GM12878 (cell line): ENCODE measurements around the gene RAMACL. TPM values are rescaled to one million over a fixed set of nuclear protein-coding genes. Genes with fewer than 3 reads are reported as not detected.

ENCODE experiments used
- ATAC-seq: fragments of 200-7000 bp; cut with Tn5 transposase; 3 replicates; pipeline ENCODE4 v1.9.1; 2020; ENCODE audit warnings: mild to moderate bottlenecking, moderate library complexity
- BruUV-seq: library from RNA; stranded (reverse); fragments of 400-500 nt; replicated peaks from 2 replicates; lab custom pipeline; 2021; lab: Mats Ljungman, UMichigan
- CTCF ChIA-PET: fragments of 300-600 bp; sonication (Branson Sonifier 250); formaldehyde crosslinking; extraction: SDS; loops from one replicate; lab custom pipeline; 2021; ENCODE audit warnings: inconsistent platforms; lab: Yijun Ruan, JAX
- POLR2A ChIA-PET: fragments of 350-600 bp; formaldehyde crosslinking; extraction: SDS; loops from one replicate; lab custom pipeline; 2021; ENCODE audit warnings: inconsistent platforms; lab: Charles Lee
- RAD21 ChIA-PET: fragments of 300-600 bp; sonication (Branson Sonifier 250); formaldehyde crosslinking; loops from one replicate; lab custom pipeline; 2023; ENCODE audit warnings: antibody characterized with exemption; ENCODE audit not compliant: unreplicated experiment; lab: Charles Lee
- SMC1A ChIA-PET: fragments of 300-600 bp; sonication (Branson Sonifier 250); formaldehyde crosslinking; loops from one replicate; lab custom pipeline; 2023; ENCODE audit not compliant: unreplicated experiment, uncharacterized antibody; lab: Charles Lee
- DNase-seq: peaks from one replicate; pipeline ENCODE4 v3.0.0-alpha.2; 2011; ENCODE audit warnings: low read depth, low spot score
- FAIRE-seq: peaks from 3 replicates; lab custom pipeline; 2011; peaks lifted over from hg19 to GRCh38; lab: Jason Lieb, UNC
- H2AFZ ChIP-seq: 2 replicates; pipeline ENCODE4 v1.6.0; 2011; ENCODE audit warnings: low read depth, low read length, control low read depth; ENCODE audit not compliant: control insufficient read depth
- H3K27ac ChIP-seq: 2 replicates; pipeline ENCODE4 v1.5.1; 2011; ENCODE audit warnings: control low read depth; ENCODE audit not compliant: control insufficient read depth, insufficient read depth
- H3K27me3 ChIP-seq, 2 experiments: replicated peaks in 1 of 2; 2 replicates each; pipeline versions ENCODE4 v1.6.0 to v1.6.1; 2011; ENCODE audit warnings: low read length in 1 of 2; ENCODE audit not compliant: control insufficient read depth in 2 of 2, insufficient read depth in 2 of 2
- H3K36me3 ChIP-seq, 2 experiments: 2 replicates each; pipeline ENCODE4 v1.5.1; 2011; ENCODE audit warnings: low read length in 1 of 2; ENCODE audit not compliant: control insufficient read depth in 2 of 2, insufficient read depth in 2 of 2
- H3K4me1 ChIP-seq: 2 replicates; pipeline ENCODE4 v1.6.1; 2011; ENCODE audit warnings: mild to moderate bottlenecking, low read length, moderate library complexity, mixed read lengths; ENCODE audit not compliant: control insufficient read depth, insufficient read depth
- H3K4me2 ChIP-seq: 2 replicates; pipeline ENCODE4 v1.6.0; 2011; ENCODE audit warnings: control low read depth; ENCODE audit not compliant: control insufficient read depth, insufficient read depth
- H3K4me3 ChIP-seq: fragments of 200-600 bp; sonication (generic); 2 replicates; pipeline ENCODE4 v1.5.1; 2016
- H3K79me2 ChIP-seq: 2 replicates; pipeline ENCODE4 v1.6.0; 2011; ENCODE audit warnings: low read length; ENCODE audit not compliant: control insufficient read depth, insufficient read depth
- H3K9ac ChIP-seq: 2 replicates; pipeline ENCODE4 v1.8.0; 2011; ENCODE audit warnings: low read length, control low read depth, mixed read lengths; ENCODE audit not compliant: control insufficient read depth, insufficient read depth
- H3K9me3 ChIP-seq: replicated peaks from 3 replicates; pipeline ENCODE4 v1.5.1; 2011; ENCODE audit warnings: mild to moderate bottlenecking, low read length; ENCODE audit not compliant: control insufficient read depth, insufficient read depth
- H4K20me1 ChIP-seq: 2 replicates; pipeline ENCODE4 v1.6.0; 2011; ENCODE audit not compliant: control insufficient read depth, insufficient read depth
- BHLHE40 ChIP-seq, 2 experiments: fragments of 450-650 bp in 1 of 2; IDR thresholded peaks; 2 replicates each; pipeline ENCODE4 v1.6.1; 2011 to 2017; ENCODE audit warnings: low read depth in 2 of 2, borderline replicate concordance in 1 of 2, improper control_type of control experiment in 1 of 2, low read length in 1 of 2, mild to moderate bottlenecking in 1 of 2
- CHD1 ChIP-seq: IDR thresholded peaks from 2 replicates; pipeline ENCODE4 v1.6.1; 2012; ENCODE audit warnings: low read depth, low read length, improper control_type of control experiment
- EZH2 ChIP-seq: IDR thresholded peaks from 2 replicates; pipeline ENCODE4 v1.6.1; 2012; ENCODE audit warnings: low read depth, mild to moderate bottlenecking, control low read depth, inconsistent platforms, low read length, borderline replicate concordance; ENCODE audit not compliant: control insufficient read depth
- HDAC6 ChIP-seq: fragments of 200-600 bp; sonication (generic); IDR thresholded peaks from one replicate; pipeline ENCODE4 v1.8.0; 2017; ENCODE audit warnings: antibody characterized with exemption; ENCODE audit not compliant: unreplicated experiment
- RFX5 ChIP-seq: IDR thresholded peaks from 2 replicates; pipeline ENCODE4 v1.6.1; 2011; ENCODE audit warnings: low read depth, low read length, improper control_type of control experiment
- SIX5 ChIP-seq: IDR thresholded peaks from 2 replicates; pipeline ENCODE4 v1.6.1; 2011; ENCODE audit warnings: mild to moderate bottlenecking, low read depth, low read length, moderate library complexity; ENCODE audit not compliant: severe bottlenecking
- SRF ChIP-seq, 2 experiments: IDR thresholded peaks; 2 replicates each; pipeline ENCODE4 v1.6.1; 2011; ENCODE audit warnings: low read depth in 2 of 2, low read length in 2 of 2, mild to moderate bottlenecking in 1 of 2, moderate library complexity in 1 of 2
- ZZZ3 ChIP-seq: IDR thresholded peaks from 2 replicates; pipeline ENCODE4 v1.6.1; 2011; ENCODE audit warnings: low read depth; ENCODE audit not compliant: control insufficient read depth, insufficient read length
- WGBS: methylation state at CpG from one replicate; pipeline ENCODE4 v1.1.6; 2016; ENCODE audit warnings: low lambda C conversion rate; ENCODE audit not compliant: insufficient replicate concordance, insufficient coverage; ENCODE audit errors: missing lambda C conversion rate; 5-methylcytosine and 5-hydroxymethylcytosine counted together
- in situ Hi-C: fragments of 300-500 bp; cut with MboI; formaldehyde crosslinking; loops from 9 replicates; pipeline ENCODE4 v1.14.3; 2018; ENCODE audit warnings: mixed read lengths
- intact Hi-C: fragments of 100-400 bp; cut with micrococcal nuclease; formaldehyde crosslinking; loops from one replicate; pipeline ENCODE4 v1.14.2; 2022; ENCODE audit not compliant: unreplicated experiment
- polyA plus RNA-seq, 11 experiments: library from polyadenylated mRNA; depleted of rRNA in 4 of 11; unstranded in 6 of 11; stranded (reverse) in 5 of 11; fragments of >200 nt; fragmentation: Nextera tagmentation in 4 of 11; fragmentation: Illumina TruSeq in 1 of 11; extraction: Ambion mirVana in 4 of 11; extraction: Trizol in 1 of 11; gene quantifications; 1 replicate in 1 of 11; 2 replicates in 10 of 11; pipeline versions ENCODE4 v1.2.1 to v1.2.3, GENCODE V29; 2011 to 2016; ENCODE audit warnings: inconsistent platforms in 2 of 11, missing spikeins in 2 of 11, low read depth in 1 of 11
- total RNA-seq, 4 experiments: library from RNA; depleted of rRNA in 3 of 4; stranded (reverse); fragments of >200 nt in 3 of 4; fragmentation: Illumina TruSeq in 1 of 4; extraction: Trizol in 1 of 4; gene quantifications; 2 replicates each; pipeline versions ENCODE4 v1.2.1 to v1.2.3, GENCODE V29; 2013 to 2021
- TF ChIP-seq, protein P1 (sequence below): fragments of 450-650 bp; IDR thresholded peaks from 2 replicates; pipeline ENCODE4 v1.6.1; 2014; ENCODE audit warnings: mild to moderate bottlenecking
- TF ChIP-seq, protein P2 (sequence below): fragments of 450-650 bp; IDR thresholded peaks from 2 replicates; pipeline ENCODE4 v1.6.1; 2017; ENCODE audit warnings: mild to moderate bottlenecking, low read depth, inconsistent platforms; ENCODE audit not compliant: poor library complexity, severe bottlenecking
- TF ChIP-seq, protein P3 (sequence below): IDR thresholded peaks from 2 replicates; pipeline ENCODE4 v1.6.1; 2012; ENCODE audit warnings: low read depth, low read length, improper control_type of control experiment
- TF ChIP-seq, protein P4 (sequence below): IDR thresholded peaks from 2 replicates; pipeline ENCODE4 v1.6.1; 2012; ENCODE audit warnings: mild to moderate bottlenecking, low read depth, low read length

The RAMACL gene
- total and polyA plus RNA-seq, 10 of the 15 experiments (the other 5 are each of a cell fraction or from before 2014, with no cell fraction given), result 0.09 to 1.3 (median 0.31) TPM; not detected in 1

DNA sequence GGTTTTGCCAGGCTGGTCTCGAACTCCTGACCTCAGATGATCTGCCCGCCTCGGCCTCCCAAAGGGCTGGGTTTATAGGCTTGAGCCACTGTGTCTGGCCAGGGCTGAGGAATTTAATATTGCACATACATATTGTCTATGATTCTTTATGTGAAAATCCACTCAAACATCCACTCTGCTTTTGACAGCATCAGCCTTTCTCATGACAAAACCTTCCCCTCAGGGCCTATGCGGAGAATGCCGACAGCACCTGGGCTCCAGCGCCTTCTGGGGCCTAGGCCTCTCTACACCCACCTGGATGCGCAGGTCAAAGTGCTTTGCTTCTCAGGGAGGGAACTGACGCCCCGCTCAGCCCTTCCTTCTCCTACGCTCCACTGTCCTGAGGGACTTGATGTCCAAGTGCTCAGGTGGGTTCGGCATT lies 5.4 kb downstream of the RAMACL start (continued):
- TF ChIP-seq ZZZ3, result no peak
- TF ChIP-seq, protein P1, sequence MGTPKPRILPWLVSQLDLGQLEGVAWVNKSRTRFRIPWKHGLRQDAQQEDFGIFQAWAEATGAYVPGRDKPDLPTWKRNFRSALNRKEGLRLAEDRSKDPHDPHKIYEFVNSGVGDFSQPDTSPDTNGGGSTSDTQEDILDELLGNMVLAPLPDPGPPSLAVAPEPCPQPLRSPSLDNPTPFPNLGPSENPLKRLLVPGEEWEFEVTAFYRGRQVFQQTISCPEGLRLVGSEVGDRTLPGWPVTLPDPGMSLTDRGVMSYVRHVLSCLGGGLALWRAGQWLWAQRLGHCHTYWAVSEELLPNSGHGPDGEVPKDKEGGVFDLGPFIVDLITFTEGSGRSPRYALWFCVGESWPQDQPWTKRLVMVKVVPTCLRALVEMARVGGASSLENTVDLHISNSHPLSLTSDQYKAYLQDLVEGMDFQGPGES, result no peak

DNA sequence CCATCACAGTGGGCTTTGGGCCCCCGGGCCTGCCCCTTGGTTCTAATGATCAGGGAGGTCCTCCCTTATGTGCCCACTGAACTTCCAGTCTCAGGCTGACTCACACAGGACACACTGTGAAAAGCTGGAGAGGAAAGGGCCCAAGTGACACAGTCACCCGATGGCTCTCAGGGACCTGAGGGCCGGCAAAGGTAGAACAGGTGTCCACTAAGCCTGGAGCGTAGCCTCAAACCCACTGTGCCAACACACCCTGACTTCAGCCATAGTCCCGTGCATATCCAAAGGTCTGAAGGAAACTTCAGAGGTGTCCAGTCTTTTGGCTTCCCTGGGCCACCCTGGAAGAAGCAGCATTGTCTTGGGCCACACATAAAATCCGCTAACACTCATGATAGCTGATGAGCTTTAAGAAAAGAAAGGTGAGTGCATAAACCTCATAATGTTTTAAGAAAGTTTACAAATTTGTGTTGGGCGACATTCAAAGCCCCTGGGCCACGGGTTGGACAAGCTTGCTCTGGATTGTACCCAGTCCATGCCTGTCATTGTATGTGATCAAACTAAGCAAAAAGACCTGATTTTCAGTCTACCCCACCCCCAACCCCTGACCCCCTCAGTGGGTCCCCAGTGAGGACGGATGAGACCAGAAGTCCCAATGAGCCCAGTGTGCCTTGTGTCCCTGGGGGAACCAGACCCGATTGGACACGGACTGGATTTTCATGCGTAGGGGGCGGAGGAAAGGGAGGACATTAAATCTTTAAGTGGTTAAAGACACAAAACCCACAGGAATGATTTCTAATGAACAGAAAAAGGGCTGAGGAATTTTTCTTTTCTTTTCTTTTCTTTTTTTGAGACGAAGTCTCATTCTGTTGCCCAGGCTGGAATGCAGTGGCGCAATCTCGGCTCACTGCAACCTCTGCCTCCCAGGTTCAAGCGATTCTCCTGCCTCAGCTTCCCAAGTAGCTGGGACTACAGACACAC lies 6.1 kb downstream of the RAMACL start:
- no peaks in the 10 kb centered on the region for H4K20me1 ChIP-seq
- no peak for DNase-seq
- CTCF ChIA-PET, result no interaction called here
- RAD21 ChIA-PET, result no interaction called here
- no peaks in the 10 kb centered on the region for H3K4me1 ChIP-seq
- H3K9me3 ChIP-seq, result peaks cover 3% of the 10 kb centered on the region; the same call in 2 of the 3 replicates
- no peak for FAIRE-seq
- no peak overlapping the region for H3K9ac ChIP-seq
- 63% methylated on average over 17 of the region's 17 CpGs for WGBS
- no peaks in the 10 kb centered on the region for H3K27me3 ChIP-seq
- BruUV-seq, result no TSS peak
- no peak for ATAC-seq
- no peak overlapping the region for H3K27ac ChIP-seq
- no peak overlapping the region for H2AFZ ChIP-seq
- H3K36me3 ChIP-seq, result no peaks in the 10 kb centered on the region
- POLR2A ChIA-PET, result no interaction called here
- SMC1A ChIA-PET, result no interaction called here
- intact Hi-C loops (no loop called here), in situ Hi-C loops (no loop called here)
- H3K4me3 ChIP-seq, result no peak overlapping the region
- no peak overlapping the region for H3K4me2 ChIP-seq
- H3K79me2 ChIP-seq, result no peaks in the 10 kb centered on the region
- TF ChIP-seq HDAC6 (no peak), RFX5 (no peak), SIX5 (no peak), CHD1 (no peak), BHLHE40 (IDR thresholded peaks at IDR 0.05; ENCODE audit: borderline replicate concordance in 1 of 2, low read depth in 2 of 2, low read length in 1 of 2) (no peak), SRF (IDR thresholded peaks at IDR 0.05; ENCODE audit: low read depth in 2 of 2, low read length in 2 of 2) (no peak), EZH2 (no peak)
- TF ChIP-seq, protein P2, sequence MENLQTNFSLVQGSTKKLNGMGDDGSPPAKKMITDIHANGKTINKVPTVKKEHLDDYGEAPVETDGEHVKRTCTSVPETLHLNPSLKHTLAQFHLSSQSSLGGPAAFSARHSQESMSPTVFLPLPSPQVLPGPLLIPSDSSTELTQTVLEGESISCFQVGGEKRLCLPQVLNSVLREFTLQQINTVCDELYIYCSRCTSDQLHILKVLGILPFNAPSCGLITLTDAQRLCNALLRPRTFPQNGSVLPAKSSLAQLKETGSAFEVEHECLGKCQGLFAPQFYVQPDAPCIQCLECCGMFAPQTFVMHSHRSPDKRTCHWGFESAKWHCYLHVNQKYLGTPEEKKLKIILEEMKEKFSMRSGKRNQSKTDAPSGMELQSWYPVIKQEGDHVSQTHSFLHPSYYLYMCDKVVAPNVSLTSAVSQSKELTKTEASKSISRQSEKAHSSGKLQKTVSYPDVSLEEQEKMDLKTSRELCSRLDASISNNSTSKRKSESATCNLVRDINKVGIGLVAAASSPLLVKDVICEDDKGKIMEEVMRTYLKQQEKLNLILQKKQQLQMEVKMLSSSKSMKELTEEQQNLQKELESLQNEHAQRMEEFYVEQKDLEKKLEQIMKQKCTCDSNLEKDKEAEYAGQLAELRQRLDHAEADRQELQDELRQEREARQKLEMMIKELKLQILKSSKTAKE, result no peak
- TF ChIP-seq, protein P3, sequence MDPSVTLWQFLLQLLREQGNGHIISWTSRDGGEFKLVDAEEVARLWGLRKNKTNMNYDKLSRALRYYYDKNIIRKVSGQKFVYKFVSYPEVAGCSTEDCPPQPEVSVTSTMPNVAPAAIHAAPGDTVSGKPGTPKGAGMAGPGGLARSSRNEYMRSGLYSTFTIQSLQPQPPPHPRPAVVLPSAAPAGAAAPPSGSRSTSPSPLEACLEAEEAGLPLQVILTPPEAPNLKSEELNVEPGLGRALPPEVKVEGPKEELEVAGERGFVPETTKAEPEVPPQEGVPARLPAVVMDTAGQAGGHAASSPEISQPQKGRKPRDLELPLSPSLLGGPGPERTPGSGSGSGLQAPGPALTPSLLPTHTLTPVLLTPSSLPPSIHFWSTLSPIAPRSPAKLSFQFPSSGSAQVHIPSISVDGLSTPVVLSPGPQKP, result no peak
- TF ChIP-seq, protein P4, sequence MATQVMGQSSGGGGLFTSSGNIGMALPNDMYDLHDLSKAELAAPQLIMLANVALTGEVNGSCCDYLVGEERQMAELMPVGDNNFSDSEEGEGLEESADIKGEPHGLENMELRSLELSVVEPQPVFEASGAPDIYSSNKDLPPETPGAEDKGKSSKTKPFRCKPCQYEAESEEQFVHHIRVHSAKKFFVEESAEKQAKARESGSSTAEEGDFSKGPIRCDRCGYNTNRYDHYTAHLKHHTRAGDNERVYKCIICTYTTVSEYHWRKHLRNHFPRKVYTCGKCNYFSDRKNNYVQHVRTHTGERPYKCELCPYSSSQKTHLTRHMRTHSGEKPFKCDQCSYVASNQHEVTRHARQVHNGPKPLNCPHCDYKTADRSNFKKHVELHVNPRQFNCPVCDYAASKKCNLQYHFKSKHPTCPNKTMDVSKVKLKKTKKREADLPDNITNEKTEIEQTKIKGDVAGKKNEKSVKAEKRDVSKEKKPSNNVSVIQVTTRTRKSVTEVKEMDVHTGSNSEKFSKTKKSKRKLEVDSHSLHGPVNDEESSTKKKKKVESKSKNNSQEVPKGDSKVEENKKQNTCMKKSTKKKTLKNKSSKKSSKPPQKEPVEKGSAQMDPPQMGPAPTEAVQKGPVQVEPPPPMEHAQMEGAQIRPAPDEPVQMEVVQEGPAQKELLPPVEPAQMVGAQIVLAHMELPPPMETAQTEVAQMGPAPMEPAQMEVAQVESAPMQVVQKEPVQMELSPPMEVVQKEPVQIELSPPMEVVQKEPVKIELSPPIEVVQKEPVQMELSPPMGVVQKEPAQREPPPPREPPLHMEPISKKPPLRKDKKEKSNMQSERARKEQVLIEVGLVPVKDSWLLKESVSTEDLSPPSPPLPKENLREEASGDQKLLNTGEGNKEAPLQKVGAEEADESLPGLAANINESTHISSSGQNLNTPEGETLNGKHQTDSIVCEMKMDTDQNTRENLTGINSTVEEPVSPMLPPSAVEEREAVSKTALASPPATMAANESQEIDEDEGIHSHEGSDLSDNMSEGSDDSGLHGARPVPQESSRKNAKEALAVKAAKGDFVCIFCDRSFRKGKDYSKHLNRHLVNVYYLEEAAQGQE, result no peak
